CD4-positive, alpha-beta T cell (primary cell): ENCODE measurements around the gene HSPA9. TPM values are rescaled to one million over a fixed set of nuclear protein-coding genes. Genes with fewer than 3 reads are reported as not detected.
"Not testable (repeated sequence)": the region's sequence is repeated elsewhere in the genome, so short reads cannot be mapped to it uniquely, and the experiment has no call there.

ENCODE experiments used
- ATAC-seq: fragments of 200-7000 bp; cut with Tn5 transposase; one replicate; pipeline ENCODE4 v1.10.0; 2022; ENCODE audit warnings: mild to moderate bottlenecking; ENCODE audit not compliant: poor library complexity
- CTCF ChIA-PET: fragments of 350-600 bp; sonication (Branson Sonifier 250); formaldehyde crosslinking; loops from one replicate; lab custom pipeline; 2021; ENCODE audit warnings: antibody characterized with exemption, inconsistent platforms; lab: Charles Lee
- POLR2A ChIA-PET: fragments of 350-600 bp; sonication (Branson Sonifier 250); formaldehyde crosslinking; loops from one replicate; lab custom pipeline; 2021; ENCODE audit warnings: antibody characterized with exemption, inconsistent platforms; lab: Charles Lee
- DNase-seq, 14 experiments: peaks; one replicate each; pipeline ENCODE4 v3.0.0-alpha.2; 2013 to 2020; ENCODE audit warnings: mixed read lengths in 2 of 14
- H3K27ac ChIP-seq, 2 donors: one replicate each; pipeline versions ENCODE4 v1.5.1 to v1.7.0; 2013; ENCODE audit warnings: low read length in 2 of 2, low read depth in 1 of 2, mild to moderate bottlenecking in 1 of 2
- H3K27me3 ChIP-seq, 2 experiments: 1 replicate in 1 of 2; 2 replicates in 1 of 2; pipeline versions ENCODE4 v1.6.1 to v1.7.0; 2013; ENCODE audit warnings: low read length in 2 of 2, control low read depth in 1 of 2, mild to moderate bottlenecking in 1 of 2, moderate library complexity in 1 of 2; ENCODE audit not compliant: insufficient read depth in 2 of 2, control insufficient read depth in 1 of 2
- H3K36me3 ChIP-seq: one replicate; pipeline ENCODE4 v1.6.1; 2013; ENCODE audit warnings: low read length, control low read depth; ENCODE audit not compliant: insufficient read depth
- H3K4me1 ChIP-seq: one replicate; pipeline ENCODE4 v1.6.1; 2013; ENCODE audit warnings: low read length, control low read depth; ENCODE audit not compliant: insufficient read depth
- H3K4me3 ChIP-seq: one replicate; pipeline ENCODE4 v1.5.1; 2013; ENCODE audit warnings: mild to moderate bottlenecking, low read length, moderate library complexity
- H3K9me3 ChIP-seq, 2 experiments: 1 replicate in 1 of 2; 2 replicates in 1 of 2; pipeline versions ENCODE4 v1.6.1 to v1.7.0; 2013; ENCODE audit warnings: low read length in 2 of 2, mild to moderate bottlenecking in 2 of 2, control low read depth in 1 of 2, moderate library complexity in 1 of 2; ENCODE audit not compliant: control insufficient read depth in 1 of 2, insufficient read depth in 1 of 2
- H3K27ac Mint-ChIP-seq: one replicate; pipeline ENCODE4 v1.8.0; 2020; ENCODE audit warnings: mixed read lengths
- H3K27me3 Mint-ChIP-seq: one replicate; pipeline ENCODE4 v1.8.0; 2021; ENCODE audit warnings: mixed read lengths
- H3K36me3 Mint-ChIP-seq: one replicate; pipeline ENCODE4 v1.8.0; 2021; ENCODE audit warnings: low read depth, mixed read lengths
- H3K4me1 Mint-ChIP-seq: one replicate; pipeline ENCODE4 v1.8.0; 2021; ENCODE audit warnings: low read depth, mixed read lengths
- H3K4me3 Mint-ChIP-seq: one replicate; pipeline ENCODE4 v1.8.0; 2020; ENCODE audit warnings: mild to moderate bottlenecking, mixed read lengths
- H3K9me3 Mint-ChIP-seq: one replicate; pipeline ENCODE4 v1.8.0; 2020; ENCODE audit warnings: mixed read lengths
- CTCF ChIP-seq: fragments of 200-600 bp; IDR thresholded peaks from one replicate; pipeline ENCODE4 v1.8.0; 2022; ENCODE audit warnings: antibody characterized with exemption, mild to moderate bottlenecking
- intact Hi-C, 2 experiments: fragments of 100-400 bp; cut with DNase I in 1 of 2; cut with micrococcal nuclease in 1 of 2; formaldehyde crosslinking; loops; one replicate each; pipeline versions ENCODE4 v1.15.1 to v1.9.0; 2023 to 2025; cut with DNase I, micrococcal nuclease
- total RNA-seq, 174 experiments: library from RNA in 2 of 174; stranded (reverse) in 2 of 174; gene quantifications; one replicate each; pipeline ENCODE4 v1.2.3 and lab custom pipeline; 2021 to 2026

Gene HSPA9
- total RNA-seq, 2 experiments from 2014 or later = 354 to 366 TPM

DNA sequence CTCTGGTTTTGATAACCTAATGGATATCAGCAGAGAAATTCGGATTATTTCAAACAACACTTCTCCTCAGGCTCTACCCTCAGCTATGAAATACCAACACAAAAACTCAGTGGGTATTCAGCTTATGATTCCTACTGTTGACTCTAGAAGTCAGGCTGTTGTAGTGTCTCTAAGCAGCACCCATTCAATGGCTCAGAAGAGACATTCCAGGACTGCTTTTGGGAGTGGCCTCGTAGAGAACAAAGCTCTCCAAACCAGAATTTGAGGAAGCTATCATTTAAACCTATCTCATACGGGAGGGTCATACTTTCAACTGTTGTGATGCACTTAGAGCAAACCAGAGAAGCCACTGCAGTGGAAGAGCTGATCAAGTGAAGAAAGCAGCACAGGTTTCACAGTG, 66.2 kb downstream of the HSPA9 start:
- no peaks in the 10 kb centered on the region for H3K27me3 ChIP-seq
- TF ChIP-seq CTCF = no peak
- DNase-seq = no peak
- Mint-ChIP-seq H3K27ac (no peak overlapping the region), H3K36me3 (peaks cover 65% of the 10 kb centered on the region), H3K9me3 (no peaks in the 10 kb centered on the region), H3K27me3 (no peaks in the 10 kb centered on the region), H3K4me1 (no peaks in the 10 kb centered on the region), H3K4me3 (no peak overlapping the region)
- no peak overlapping the region for H3K27ac ChIP-seq
- no peaks in the 10 kb centered on the region for H3K4me1 ChIP-seq
- H3K4me3 ChIP-seq = no peak overlapping the region
- CTCF ChIA-PET = no interaction called here
- intact Hi-C loops = loop anchor here in 1 of 2 experiments (5.0 kb wide), 1 partner anchor 327 kb away; no protein-coding TSS in a partner anchor
- POLR2A ChIA-PET = interaction anchor here (1.1 to 1.5 kb wide), 2 partner anchors 10 to 34 kb away, joined by 4 to 5 read pairs; partner anchors contain the start of gene ETF1
- ATAC-seq = no peak
- H3K9me3 ChIP-seq = no peaks in the 10 kb centered on the region
- peaks cover 60% of the 10 kb centered on the region for H3K36me3 ChIP-seq

GRCh38 chr5:138507485-138507884, 67.7 kb downstream of the HSPA9 start:
- H3K4me1 Mint-ChIP-seq, H3K27me3 ChIP-seq, DNase-seq, H3K4me3 ChIP-seq, CTCF ChIA-PET, H3K9me3 ChIP-seq, H3K27me3 Mint-ChIP-seq, ATAC-seq, H3K4me3 Mint-ChIP-seq, POLR2A ChIA-PET, H3K27ac Mint-ChIP-seq, H3K4me1 ChIP-seq, H3K9me3 Mint-ChIP-seq, H3K27ac ChIP-seq: not testable (repeated sequence)
- peaks cover 50% of the 10 kb centered on the region for H3K36me3 Mint-ChIP-seq
- intact Hi-C loops = loop anchor here in 1 of 2 experiments (5.0 kb wide), 1 partner anchor 325 kb away; no protein-coding TSS in a partner anchor
- peaks cover 45% of the 10 kb centered on the region for H3K36me3 ChIP-seq

GRCh38 chr5:138506370-138507306, 68.6 kb downstream of the HSPA9 start:
- intact Hi-C loops = loop anchor here in 1 of 2 experiments (5.0 kb wide), 1 partner anchor 324 kb away; no protein-coding TSS in a partner anchor
- H3K36me3 Mint-ChIP-seq = peaks cover 44% of the 10 kb centered on the region
- Histone ChIP-seq H3K4me1 (no peaks in the 10 kb centered on the region), H3K4me3 (no peak overlapping the region), H3K9me3 (no peaks in the 10 kb centered on the region), H3K27me3 (no peaks in the 10 kb centered on the region), H3K27ac (no peak overlapping the region), H3K36me3 (peaks cover 38% of the 10 kb centered on the region)
- DNase-seq (no peak), ATAC-seq (no peak)
- no peaks in the 10 kb centered on the region for H3K27me3 Mint-ChIP-seq
- H3K9me3 Mint-ChIP-seq = no peaks in the 10 kb centered on the region
- H3K4me3 Mint-ChIP-seq = no peak overlapping the region
- ChIA-PET CTCF (interaction anchor here (0.7 kb wide), 1 partner anchor 57 kb away, joined by 3 read pairs; no protein-coding TSS in a partner anchor), POLR2A (no interaction called here)
- no peak for TF ChIP-seq CTCF
- H3K27ac Mint-ChIP-seq = no peak overlapping the region
- no peaks in the 10 kb centered on the region for H3K4me1 Mint-ChIP-seq
